ENCODE measurements around the gene OR2Z1. TPM values are rescaled to one million over a fixed set of nuclear protein-coding genes. Genes with fewer than 3 reads are reported as not detected.

The OR2Z1 gene
- total and polyA plus RNA-seq, 2 of the 4 experiments (the other 2 are of a cell fraction), result not detected

GRCh38 chr19:8684001-8684902, 37.2 kb upstream of the OR2Z1 start (continued):
- TF ChIP-seq USF2 (IDR thresholded peaks at IDR 0.05; ENCODE audit: low read depth, low read length), result no peak

- no peak overlapping the region for H3K27ac ChIP-seq (ENCODE audit: insufficient read depth, low read length)
- no CpG with 5 or more reads among the region's 5 CpGs for WGBS, 2 experiments (ENCODE audit: extremely low coverage in 2 of 2, insufficient read length in 1 of 2)
- H3K56ac ChIP-seq (ENCODE audit: extremely low read depth, insufficient read depth, low read length), result no peak overlapping the region
- no peak overlapping the region for H4K8ac ChIP-seq (ENCODE audit: low read depth in 2 of 2, low read length in 2 of 2)
- H3K4ac ChIP-seq (ENCODE audit: low read depth, low read length), result no peak overlapping the region
- H3K9me3 ChIP-seq (ENCODE audit: control insufficient read depth, insufficient read depth, low read length), result peaks cover 12% of the 10 kb centered on the region
- ChIA-PET POLR2A (ENCODE audit: unreplicated experiment) (no interaction called here), CTCF (no interaction called here)
- H2AFZ ChIP-seq (replicated peaks; ENCODE audit: low read length, poor library complexity), result no peak overlapping the region
- no peak for ATAC-seq (ENCODE audit: low read depth)
- no peak for DNase-seq
- no peak overlapping the region for H2BK20ac ChIP-seq (ENCODE audit: low read depth, low read length)
- H4K91ac ChIP-seq (ENCODE audit: insufficient read depth, low read depth, low read length), result no peak overlapping the region
- no peak overlapping the region for H3K14ac ChIP-seq (replicated peaks; ENCODE audit: low read depth, low read length)
- no peak overlapping the region for H2AK9ac ChIP-seq (replicated peaks; ENCODE audit: low read depth, low read length, poor library complexity)
- H3K4me3 ChIP-seq (ENCODE audit: insufficient read depth, low read depth, low read length), result no peak overlapping the region
- no peak overlapping the region for H3K18ac ChIP-seq (ENCODE audit: low read depth, low read length)
- H3K9ac ChIP-seq (ENCODE audit: low read depth, low read length), result no peak overlapping the region
- no peak overlapping the region for H2AK5ac ChIP-seq (ENCODE audit: low read depth, low read length)
- H2BK5ac ChIP-seq (ENCODE audit: low read depth, low read length, poor library complexity, severe bottlenecking), result no peak overlapping the region
- H3K79me1 ChIP-seq (ENCODE audit: low read depth in 1 of 2, low read length in 2 of 2), result no peaks in the 10 kb centered on the region
- no peaks in the 10 kb centered on the region for H3K9me1 ChIP-seq (ENCODE audit: insufficient read depth, low read length)
- no TSS peak for BruUV-seq (replicated peaks)
- H2BK15ac ChIP-seq (ENCODE audit: low read depth, low read length), result no peak overlapping the region
- in situ Hi-C loops (cut with MboI; ENCODE audit: low sequenced_read_pairs), result no loop called here
- H3K4me2 ChIP-seq (ENCODE audit: low read depth, low read length), result no peak overlapping the region
- H3K4me1 ChIP-seq (ENCODE audit: control insufficient read depth, insufficient read depth, low read length), result no peaks in the 10 kb centered on the region
- dilution Hi-C loops (cut with HindIII; ENCODE audit: low sequenced_read_pairs, unreplicated experiment), result no loop called here
- no peaks in the 10 kb centered on the region for H3K27me3 ChIP-seq (ENCODE audit: control insufficient read depth, insufficient read depth, low read length)
- H4K20me1 ChIP-seq (ENCODE audit: insufficient read depth, low read length), result no peaks in the 10 kb centered on the region
- H3K23ac ChIP-seq (ENCODE audit: low read depth, low read length), result no peak overlapping the region
- no peaks in the 10 kb centered on the region for H3K36me3 ChIP-seq (ENCODE audit: control insufficient read depth, insufficient read depth, low read length)
- H2BK120ac ChIP-seq (ENCODE audit: low read depth, low read length), result no peak overlapping the region
- intact Hi-C loops (cut with micrococcal nuclease), result no loop called here
- H4K5ac ChIP-seq (ENCODE audit: low read depth, low read length), result no peak overlapping the region
- TF ChIP-seq MXI1 (IDR thresholded peaks at IDR 0.05; ENCODE audit: borderline replicate concordance, low read depth, low read length), result no peak
- TF ChIP-seq CEBPB (IDR thresholded peaks at IDR 0.05; ENCODE audit: low read depth, low read length), result no peak
- TF ChIP-seq BHLHE40 (IDR thresholded peaks at IDR 0.05; ENCODE audit: low read depth, low read length), result no peak
- no peak for TF ChIP-seq CTCF (conservative IDR thresholded peaks at IDR 0.05; ENCODE audit: low read depth, low read length)
- TF ChIP-seq POLR2A (IDR thresholded peaks at IDR 0.05; ENCODE audit: low read depth, low read length), result no peak
- no peak for TF ChIP-seq MAFK (IDR thresholded peaks at IDR 0.05; ENCODE audit: low read depth, low read length)
- TF ChIP-seq RCOR1 (IDR thresholded peaks at IDR 0.05; ENCODE audit: insufficient replicate concordance, low read length), result no peak
- TF ChIP-seq ELK1 (IDR thresholded peaks at IDR 0.05; ENCODE audit: borderline replicate concordance, low read depth, low read length), result no peak
- no peak for TF ChIP-seq USF2 (IDR thresholded peaks at IDR 0.05; ENCODE audit: low read depth, low read length)
- no peak for TF ChIP-seq MAZ (IDR thresholded peaks at IDR 0.05; ENCODE audit: borderline replicate concordance, low read depth, low read length)
- no peak for TF ChIP-seq CHD1 (IDR thresholded peaks at IDR 0.05; ENCODE audit: low read depth, low read length)
Observed at GRCh38 chr19:8686549-8686948, 34.9 kb upstream of the OR2Z1 start.

All from IMR-90 (cell line).